Stimulated activated CD4-positive, alpha-beta T cell treated with anti-CD3 and anti-CD28 coated beads, Interleukin-12 subunit alpha, Interleukin-12 subunit beta, amount 100 ng/mL, for 24 hours (primary cell): ENCODE results near the gene PTPRN2.
A peak's percentile ranks its signal among the peaks of the same experiment; 100 is the strongest.
"Not testable (repeated sequence)": the region's sequence is repeated elsewhere in the genome, so short reads cannot be mapped to it uniquely, and the experiment has no call there.

Experiments used
- DNase-seq, 2 experiments: peaks; one replicate each; pipeline ENCODE4 v3.0.0-alpha.2; 2020; ENCODE audit warnings: low read depth in 2 of 2

Gene PTPRN2

DNA sequence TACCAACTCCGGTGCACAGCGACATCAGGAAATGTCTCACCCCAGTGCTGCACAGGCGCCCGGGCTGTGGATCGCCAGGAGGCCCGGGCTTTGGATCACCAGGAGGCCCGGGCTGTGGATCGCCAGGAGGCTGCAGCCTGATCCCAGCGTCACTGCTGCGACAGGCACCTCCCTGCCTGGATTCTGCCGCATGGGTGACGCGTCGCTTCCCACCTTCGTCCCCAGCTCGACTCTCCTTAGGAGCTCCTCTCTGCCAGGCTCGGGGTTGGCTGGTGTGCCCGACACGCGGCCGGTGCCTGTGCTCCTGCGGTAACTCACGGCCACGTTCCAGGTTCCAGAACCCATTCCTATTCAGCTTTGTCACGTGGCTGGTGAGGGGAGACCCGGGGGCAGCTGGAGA is 993.3 kb downstream of the PTPRN2 start:
- DNase-seq, result no peak

DNA sequence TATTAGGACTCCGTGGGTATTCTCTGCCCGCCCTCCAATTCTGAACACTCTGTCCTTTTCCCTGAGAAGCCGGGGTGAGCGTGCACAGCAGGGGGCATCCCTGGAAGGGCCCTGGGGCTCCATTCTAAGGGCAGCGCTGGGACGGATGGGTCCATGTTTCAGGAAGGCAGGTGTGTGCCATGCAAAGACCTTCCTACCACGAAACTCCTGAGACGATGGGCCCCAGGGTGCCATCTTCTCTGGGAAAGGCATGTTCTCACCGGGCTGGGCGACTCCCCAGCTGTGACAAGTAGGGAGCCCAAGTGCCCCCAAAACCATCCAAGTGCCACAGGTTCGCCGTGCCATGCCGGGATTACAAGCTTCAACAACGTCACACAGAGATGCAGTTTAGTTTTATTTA is 994.1 kb downstream of the PTPRN2 start:
- DNase-seq, result no peak

- DNase-seq, result not testable (repeated sequence)
Measured at GRCh38 chr7:157592636-157593320, 994.8 kb downstream of the PTPRN2 start.

DNA sequence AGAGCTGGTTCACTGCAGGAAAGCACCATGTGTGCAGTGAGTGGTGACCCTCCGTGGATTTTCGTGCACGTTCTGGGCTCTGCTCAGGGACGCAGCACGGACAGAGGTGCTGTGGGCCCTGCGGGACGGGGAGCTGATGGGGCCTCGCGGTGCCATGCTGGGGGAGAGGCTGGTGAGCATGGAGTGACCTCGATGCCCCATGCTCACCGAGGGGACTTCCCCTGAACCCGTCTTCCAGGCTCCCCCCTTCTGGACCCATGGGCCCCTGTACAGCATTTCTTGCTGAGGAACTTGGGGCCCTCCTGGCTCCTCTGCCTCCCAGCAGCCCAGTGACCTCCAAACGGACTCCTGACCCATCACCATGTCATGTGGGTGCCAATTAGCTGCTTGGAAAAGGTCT is 997.1 kb downstream of the PTPRN2 start:
- no peak for DNase-seq

GRCh38 chr7:157589680-157590079 is 997.9 kb downstream of the PTPRN2 start:
- no peak for DNase-seq

GRCh38 chr7:157587805-157588560 is 999.6 kb downstream of the PTPRN2 start:
- no peak for DNase-seq

GRCh38 chr7:157587051-157587804 is 1000.4 kb downstream of the PTPRN2 start:
- DNase-seq, result no peak

GRCh38 chr7:157586426-157586955 is 1001.1 kb downstream of the PTPRN2 start:
- no peak for DNase-seq

GRCh38 chr7:157585113-157585861 is 1002.3 kb downstream of the PTPRN2 start:
- DNase-seq, result no peak

DNA sequence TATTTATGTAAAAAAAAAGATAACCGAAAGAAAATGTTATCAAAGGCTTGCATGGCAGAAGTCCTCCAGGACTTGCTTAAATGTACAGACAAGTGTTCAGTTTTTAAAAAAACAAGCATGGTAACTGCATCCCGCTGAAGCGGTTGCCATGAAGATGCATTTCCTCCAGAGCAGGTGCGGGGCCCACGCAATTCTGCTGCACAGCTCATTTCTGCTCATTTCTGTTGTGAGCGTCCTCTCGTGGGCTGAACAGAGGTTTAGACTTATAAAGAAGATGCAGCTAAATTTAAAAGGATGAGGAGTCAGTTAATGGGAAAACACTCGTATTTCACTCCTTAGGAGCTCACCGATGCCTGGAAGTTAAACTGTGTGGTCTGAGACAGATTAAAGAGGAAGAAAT is 1003.2 kb downstream of the PTPRN2 start:
- DNase-seq, result no peak

DNA sequence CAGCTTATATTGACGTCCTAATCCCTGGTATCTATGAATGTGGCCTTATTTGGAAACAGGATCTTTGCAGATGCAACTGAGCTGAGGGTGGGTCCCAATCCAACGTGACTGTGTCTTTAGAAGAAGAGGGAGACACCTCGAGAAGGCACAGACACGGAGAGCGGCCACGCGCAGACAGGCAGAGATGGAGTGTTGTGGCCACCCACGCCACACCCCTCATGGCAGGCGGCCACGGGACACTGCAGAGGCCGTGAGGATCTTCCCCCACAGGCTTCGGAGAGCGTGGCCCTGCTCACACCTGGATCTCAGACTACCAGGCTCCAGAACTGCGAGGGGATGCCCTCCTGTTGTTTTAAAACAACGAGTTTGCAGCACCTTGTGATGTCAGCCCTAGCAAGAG is 1005.9 kb downstream of the PTPRN2 start:
- DNase-seq, result no peak

- DNase-seq, result no peak
Measured at GRCh38 chr7:157580324-157580723, 1007.3 kb downstream of the PTPRN2 start.

DNA sequence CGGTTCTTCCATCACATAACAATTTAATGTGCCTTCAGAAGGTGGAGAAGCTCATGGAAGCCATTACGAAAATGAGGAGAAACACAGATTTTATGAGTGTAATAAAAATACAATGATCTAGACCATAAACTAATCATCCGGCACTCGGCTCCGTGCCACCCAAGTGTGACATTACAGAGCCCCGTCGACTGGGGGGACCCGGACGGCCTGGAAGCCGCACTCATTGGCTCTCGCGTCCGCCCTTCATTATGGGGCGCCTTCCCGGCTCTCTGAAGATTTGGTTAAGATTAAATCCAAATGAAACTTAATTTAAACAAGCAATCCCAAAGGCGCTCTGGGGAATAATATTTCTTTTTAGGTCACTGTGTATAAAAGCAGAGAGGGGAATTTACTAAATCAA is 1008.2 kb downstream of the PTPRN2 start:
- no peak for DNase-seq

DNA sequence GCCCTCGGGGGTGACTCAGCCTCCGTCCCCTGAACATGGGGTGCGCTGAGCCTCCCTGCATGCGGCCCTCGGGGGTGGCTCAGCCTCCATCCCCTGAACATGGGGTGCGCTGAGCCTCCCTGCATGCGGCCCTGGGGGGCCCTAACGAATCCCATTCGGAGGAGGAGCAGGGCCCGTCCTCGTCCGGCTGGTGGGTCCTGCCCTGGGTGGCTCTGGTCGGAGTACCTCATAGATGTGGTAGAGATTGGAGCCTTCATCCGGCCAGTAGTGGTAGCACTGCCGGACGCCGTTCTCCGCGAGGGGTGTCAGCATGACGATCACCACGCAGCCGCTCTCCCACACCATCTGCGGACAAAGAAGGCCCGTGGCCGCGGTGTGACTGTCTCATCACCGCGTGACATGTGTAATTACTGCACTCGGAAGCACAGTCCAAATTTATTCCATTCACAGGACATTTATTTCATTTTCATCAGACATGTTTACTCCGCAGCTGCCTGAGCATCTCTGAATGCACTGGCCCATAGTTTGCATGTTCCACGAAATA is 1009.8 kb downstream of the PTPRN2 start:
- DNase-seq, result no peak

GRCh38 chr7:157577061-157577460 is 1010.6 kb downstream of the PTPRN2 start:
- no peak for DNase-seq

DNA sequence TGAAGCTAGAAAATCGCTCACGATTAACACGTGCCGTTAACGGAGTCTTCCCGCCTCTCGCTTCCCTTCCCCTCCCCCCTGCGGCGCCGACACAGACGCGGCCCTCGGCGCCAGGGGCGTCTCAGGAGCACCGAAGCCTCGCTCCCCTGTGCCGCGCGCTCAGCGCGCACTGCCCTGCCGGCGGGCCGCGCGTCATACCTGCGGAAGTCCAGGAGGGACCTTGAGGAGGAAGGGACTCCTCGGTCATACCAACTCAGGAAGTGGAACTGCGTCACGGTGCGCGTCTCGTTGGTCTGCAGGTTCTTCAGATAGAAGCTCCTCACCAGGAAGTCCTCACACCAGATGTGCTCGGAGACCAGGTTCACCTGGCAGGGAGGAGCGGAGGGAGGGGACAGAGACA is 1011.2 kb downstream of the PTPRN2 start:
- peak; percentile 30 to 48 for DNase-seq

DNA sequence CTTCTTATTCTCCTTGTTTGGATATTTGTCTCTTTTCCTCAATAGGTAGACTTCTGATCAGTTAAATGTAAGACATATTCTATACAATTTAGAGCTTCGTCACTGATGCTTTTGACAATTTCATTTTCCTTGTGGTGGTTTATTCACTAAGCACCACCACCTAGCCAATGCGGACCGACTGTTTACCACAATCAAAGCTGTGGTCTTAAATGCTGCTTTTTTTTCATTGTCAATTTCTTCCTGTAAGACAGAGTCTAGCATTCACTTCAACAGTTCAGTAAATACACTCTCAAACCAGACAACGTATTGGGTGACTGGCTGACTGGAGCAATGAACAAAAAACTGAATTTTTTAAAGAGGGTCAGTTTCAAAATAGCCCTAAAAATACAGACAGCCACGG is 1011.8 kb downstream of the PTPRN2 start:
- DNase-seq, result no peak

DNA sequence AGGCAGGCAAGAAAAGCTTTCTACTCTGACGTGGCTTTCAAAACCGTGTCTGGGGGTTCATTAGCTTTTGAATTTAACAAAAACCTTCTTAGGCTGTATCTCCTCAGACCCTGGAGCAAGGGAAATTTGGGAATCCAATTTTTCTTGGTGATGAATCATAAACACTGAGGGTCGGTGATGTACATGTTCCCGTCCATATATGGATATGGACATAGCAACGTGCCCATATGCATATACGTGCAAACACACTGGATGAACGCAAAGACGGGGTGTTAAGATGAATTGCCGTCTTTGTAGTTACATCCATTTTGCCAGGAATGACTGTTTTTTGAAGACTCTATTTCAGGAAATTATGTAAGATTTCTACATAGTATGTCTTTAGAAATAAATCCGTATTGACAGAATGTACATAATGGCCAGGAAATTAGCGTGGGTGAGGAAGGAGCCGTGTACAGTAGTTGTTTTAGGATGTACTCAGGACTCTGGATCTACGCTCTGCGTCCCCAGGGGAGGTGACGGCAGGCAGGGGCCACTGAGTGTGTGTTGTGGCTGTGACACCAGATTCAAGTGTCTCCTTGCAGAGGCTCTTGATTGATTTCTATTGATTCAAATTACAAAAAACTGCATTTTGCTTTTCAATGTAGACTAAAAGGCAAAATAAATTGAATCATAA is 1012.6 kb downstream of the PTPRN2 start:
- no peak for DNase-seq

DNA sequence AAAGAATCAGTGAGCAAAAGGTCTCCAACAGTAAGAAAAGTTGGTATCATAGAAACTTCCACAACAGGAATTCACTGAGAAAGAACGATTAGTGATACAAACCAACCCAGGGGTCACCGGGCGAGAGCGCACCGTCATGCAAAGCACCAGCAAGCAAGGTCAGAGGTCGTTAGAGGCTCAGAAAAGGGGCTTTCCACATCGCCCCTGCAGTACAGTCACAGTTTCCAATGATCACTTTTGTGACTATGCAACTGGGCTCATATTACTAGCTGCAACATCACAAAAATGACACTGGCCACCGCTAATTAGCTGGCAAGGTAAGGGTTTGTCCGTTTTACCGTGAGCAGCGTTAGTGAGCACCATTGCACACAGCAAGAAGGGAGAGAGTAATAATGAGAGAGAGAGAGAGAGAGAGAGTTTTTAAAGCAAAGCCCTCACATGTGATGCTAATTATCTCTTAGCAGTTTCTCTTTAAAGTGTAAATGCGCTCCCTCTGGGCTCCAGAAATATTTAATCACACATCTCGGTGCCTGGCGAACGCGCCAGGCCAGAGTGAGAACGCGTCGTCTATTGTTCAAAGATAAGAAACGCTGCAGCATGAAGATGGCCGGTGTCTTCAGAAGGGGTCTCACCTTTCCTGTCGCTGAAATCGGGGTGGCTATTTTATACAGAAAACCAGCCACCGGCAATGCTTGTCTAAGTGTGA is 1013.4 kb downstream of the PTPRN2 start:
- DNase-seq, result no peak

GRCh38 chr7:157573244-157573643 is 1014.4 kb downstream of the PTPRN2 start:
- no peak for DNase-seq
